Endothelial cell of umbilical vein (primary cell): ENCODE measurements around the gene CPNE9.

Source experiments
- CTCF ChIP-seq, 2 donors: IDR thresholded peaks; 1 replicate in 1 of 2; 2 replicates in 1 of 2; pipeline ENCODE4 v1.5.1; 2011; ENCODE audit warnings: low read length in 2 of 2, mild to moderate bottlenecking in 2 of 2, moderate library complexity in 2 of 2, control low read depth in 1 of 2, inconsistent platforms in 1 of 2, low read depth in 1 of 2; ENCODE audit not compliant: insufficient read depth in 1 of 2; ENCODE audit errors: extremely low read depth in 1 of 2
- EZH2 ChIP-seq: IDR thresholded peaks from 2 replicates; pipeline ENCODE4 v1.6.1; 2012; ENCODE audit warnings: borderline replicate concordance, low read depth, mild to moderate bottlenecking, moderate library complexity, low read length, inconsistent platforms; ENCODE audit not compliant: severe bottlenecking
- GATA2 ChIP-seq: IDR thresholded peaks from 2 replicates; pipeline ENCODE4 v1.7.0; 2011; ENCODE audit warnings: low read depth, mild to moderate bottlenecking, moderate library complexity, mixed read lengths, low read length; ENCODE audit not compliant: insufficient read length, insufficient read depth
- MAX ChIP-seq: IDR thresholded peaks from 2 replicates; pipeline ENCODE4 v1.6.1; 2011; ENCODE audit not compliant: insufficient read depth, insufficient read length
- MYC ChIP-seq: IDR thresholded peaks from one replicate; pipeline ENCODE4 v1.6.1; 2011; ENCODE audit warnings: mild to moderate bottlenecking, low read depth, low read length
- POLR2A ChIP-seq: IDR thresholded peaks from 2 replicates; pipeline ENCODE4 v1.6.1; 2012; ENCODE audit warnings: low read depth, mild to moderate bottlenecking, control low read depth, low read length
- POLR2AphosphoS5 ChIP-seq: IDR thresholded peaks from 2 replicates; pipeline ENCODE4 v1.6.1; 2012; ENCODE audit warnings: low read depth, mild to moderate bottlenecking, control low read depth, low read length, moderate library complexity; ENCODE audit not compliant: insufficient read depth

- TF ChIP-seq CTCF (IDR thresholded peaks at IDR 0.05; ENCODE audit: extremely low read depth in 1 of 2, insufficient read depth in 1 of 2, low read depth in 1 of 2, low read length in 2 of 2), result no peak
- no peak for TF ChIP-seq POLR2A
- TF ChIP-seq EZH2, result no peak
- no peak for TF ChIP-seq GATA2
- TF ChIP-seq POLR2AphosphoS5, result no peak
- no peak for TF ChIP-seq MYC
- TF ChIP-seq MAX, result no peak
These were observed 1.9 kb upstream of the CPNE9 start for GRCh38 chr3:9701711-9702110.
